HEK293 (cell line): Measurements from ENCODE around the gene USP6NL.

Experiments
- BCL11A ChIP-seq: fragments of 450-650 bp; formaldehyde crosslinking; IDR thresholded peaks from 2 replicates; pipeline ENCODE4 v1.5.1; 2016; ENCODE audit warnings: low read depth, missing biosample characterization, missing genetic modification characterization
- IKZF3 ChIP-seq: fragments of 450-650 bp; IDR thresholded peaks from 2 replicates; pipeline ENCODE4 v1.5.0; 2018; ENCODE audit warnings: missing biosample characterization, mild to moderate bottlenecking, missing genetic modification characterization, moderate library complexity
- RBAK ChIP-seq: fragments of 450-650 bp; formaldehyde crosslinking; IDR thresholded peaks from 2 replicates; pipeline ENCODE4 v1.5.1; 2016; ENCODE audit warnings: missing biosample characterization, missing genetic modification characterization
- SALL2 ChIP-seq: fragments of 450-650 bp; formaldehyde crosslinking; IDR thresholded peaks from 2 replicates; pipeline ENCODE4 v1.5.0; 2017; ENCODE audit warnings: missing biosample characterization, mild to moderate bottlenecking, missing genetic modification characterization, borderline replicate concordance
- SCRT2 ChIP-seq: fragments of 450-650 bp; formaldehyde crosslinking; IDR thresholded peaks from 2 replicates; pipeline ENCODE4 v1.5.1; 2016; ENCODE audit warnings: missing biosample characterization, missing genetic modification characterization
- SP3 ChIP-seq: fragments of 450-650 bp; formaldehyde crosslinking; IDR thresholded peaks from 2 replicates; pipeline ENCODE4 v1.5.1; 2016; ENCODE audit warnings: missing biosample characterization, missing genetic modification characterization
- YY1 ChIP-seq: fragments of 450-650 bp; formaldehyde crosslinking; IDR thresholded peaks from 2 replicates; pipeline ENCODE4 v1.5.1; 2018; ENCODE audit warnings: missing biosample characterization, missing genetic modification characterization
- ZFP3 ChIP-seq: fragments of 450-650 bp; formaldehyde crosslinking; IDR thresholded peaks from 2 replicates; pipeline ENCODE4 v1.5.1; 2016; ENCODE audit warnings: low read depth, missing biosample characterization, missing genetic modification characterization
- ZNF214 ChIP-seq: fragments of 450-650 bp; formaldehyde crosslinking; IDR thresholded peaks from 2 replicates; pipeline ENCODE4 v1.5.1; 2017; ENCODE audit warnings: missing biosample characterization, mild to moderate bottlenecking, missing genetic modification characterization, borderline replicate concordance
- ZNF391 ChIP-seq: fragments of 450-650 bp; formaldehyde crosslinking; IDR thresholded peaks from 2 replicates; pipeline ENCODE4 v1.5.1; 2016; ENCODE audit warnings: low read depth, missing biosample characterization, missing genetic modification characterization, borderline replicate concordance
- ZNF416 ChIP-seq: fragments of 450-650 bp; formaldehyde crosslinking; IDR thresholded peaks from 2 replicates; pipeline ENCODE4 v1.5.1; 2016; ENCODE audit warnings: missing biosample characterization, missing genetic modification characterization
- ZNF48 ChIP-seq: fragments of 450-650 bp; formaldehyde crosslinking; IDR thresholded peaks from 2 replicates; pipeline ENCODE4 v1.5.1; 2016; ENCODE audit warnings: missing biosample characterization, missing genetic modification characterization
- ZNF561 ChIP-seq: fragments of 450-650 bp; IDR thresholded peaks from 2 replicates; pipeline ENCODE4 v1.5.1; 2018; ENCODE audit warnings: missing biosample characterization, missing genetic modification characterization, borderline replicate concordance
- ZNF596 ChIP-seq: fragments of 450-650 bp; IDR thresholded peaks from 2 replicates; pipeline ENCODE4 v1.5.0; 2018; ENCODE audit warnings: missing biosample characterization, mild to moderate bottlenecking, missing genetic modification characterization, moderate library complexity
- ZNF701 ChIP-seq: fragments of 450-650 bp; formaldehyde crosslinking; IDR thresholded peaks from 2 replicates; pipeline ENCODE4 v1.5.1; 2016; ENCODE audit warnings: missing biosample characterization, missing genetic modification characterization
- ZNF791 ChIP-seq: fragments of 450-650 bp; formaldehyde crosslinking; IDR thresholded peaks from 2 replicates; pipeline ENCODE4 v1.5.1; 2016; ENCODE audit warnings: missing biosample characterization, missing genetic modification characterization
- ZSCAN23 ChIP-seq: fragments of 450-650 bp; formaldehyde crosslinking; IDR thresholded peaks from 2 replicates; pipeline ENCODE4 v1.5.1; 2016; ENCODE audit warnings: missing biosample characterization, missing genetic modification characterization
- TF ChIP-seq, protein P1 (sequence below): fragments of 450-650 bp; formaldehyde crosslinking; IDR thresholded peaks from 2 replicates; pipeline ENCODE4 v1.5.1; 2016; ENCODE audit warnings: missing biosample characterization, missing genetic modification characterization
- TF ChIP-seq, protein P2 (sequence below): fragments of 450-650 bp; formaldehyde crosslinking; IDR thresholded peaks from 2 replicates; pipeline ENCODE4 v1.5.1; 2016; ENCODE audit warnings: missing biosample characterization, missing genetic modification characterization, low read depth
- TF ChIP-seq, protein P3 (sequence below): fragments of 450-650 bp; formaldehyde crosslinking; IDR thresholded peaks from 2 replicates; pipeline ENCODE4 v1.5.1; 2016; ENCODE audit warnings: missing biosample characterization, missing genetic modification characterization, borderline replicate concordance
- TF ChIP-seq, protein P4 (sequence below): IDR thresholded peaks from 2 replicates; pipeline ENCODE4 v1.6.1; 2011; ENCODE audit warnings: mild to moderate bottlenecking, low read depth, low read length, borderline replicate concordance
- TF ChIP-seq, protein P5 (sequence below): fragments of 450-650 bp; formaldehyde crosslinking; IDR thresholded peaks from 2 replicates; pipeline ENCODE4 v1.5.1; 2016; ENCODE audit warnings: missing biosample characterization, missing genetic modification characterization
- TF ChIP-seq, protein P6 (sequence below): fragments of 450-650 bp; formaldehyde crosslinking; IDR thresholded peaks from 2 replicates; pipeline ENCODE4 v1.5.1; 2017; ENCODE audit warnings: missing biosample characterization, missing genetic modification characterization
- TF ChIP-seq, protein P7 (sequence below): fragments of 450-650 bp; formaldehyde crosslinking; IDR thresholded peaks from 2 replicates; pipeline ENCODE4 v1.5.1; 2017; ENCODE audit warnings: missing biosample characterization, missing genetic modification characterization

Gene USP6NL

DNA sequence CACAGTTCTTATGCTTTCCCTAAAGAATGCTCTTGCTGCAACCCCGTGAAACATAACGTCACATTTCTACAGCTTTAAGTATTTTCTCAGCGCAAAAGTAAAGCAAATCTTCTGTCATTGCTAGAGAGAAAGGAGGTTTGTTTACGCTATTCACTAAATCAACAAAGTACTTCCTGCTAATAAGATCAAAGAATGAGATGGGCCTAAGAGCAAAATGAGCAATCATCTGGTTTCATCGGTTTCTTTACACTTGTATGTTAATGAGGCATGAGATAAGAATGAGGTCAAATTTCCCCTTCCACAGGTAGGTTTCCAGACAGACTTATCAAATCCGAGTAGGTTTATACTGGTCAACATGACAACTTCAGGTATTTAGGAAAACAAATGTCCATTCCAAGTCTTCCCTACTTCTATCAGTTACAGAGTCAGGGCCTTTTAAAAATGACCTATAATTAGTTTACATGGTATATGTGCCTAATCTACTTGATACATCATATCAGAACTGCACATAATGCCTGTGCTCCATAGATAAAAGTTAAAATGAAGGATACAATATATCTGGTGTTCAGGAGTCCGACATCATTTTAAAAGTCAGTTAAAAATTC is 8.4 kb downstream of the USP6NL start (continued):
- TF ChIP-seq, protein P1, sequence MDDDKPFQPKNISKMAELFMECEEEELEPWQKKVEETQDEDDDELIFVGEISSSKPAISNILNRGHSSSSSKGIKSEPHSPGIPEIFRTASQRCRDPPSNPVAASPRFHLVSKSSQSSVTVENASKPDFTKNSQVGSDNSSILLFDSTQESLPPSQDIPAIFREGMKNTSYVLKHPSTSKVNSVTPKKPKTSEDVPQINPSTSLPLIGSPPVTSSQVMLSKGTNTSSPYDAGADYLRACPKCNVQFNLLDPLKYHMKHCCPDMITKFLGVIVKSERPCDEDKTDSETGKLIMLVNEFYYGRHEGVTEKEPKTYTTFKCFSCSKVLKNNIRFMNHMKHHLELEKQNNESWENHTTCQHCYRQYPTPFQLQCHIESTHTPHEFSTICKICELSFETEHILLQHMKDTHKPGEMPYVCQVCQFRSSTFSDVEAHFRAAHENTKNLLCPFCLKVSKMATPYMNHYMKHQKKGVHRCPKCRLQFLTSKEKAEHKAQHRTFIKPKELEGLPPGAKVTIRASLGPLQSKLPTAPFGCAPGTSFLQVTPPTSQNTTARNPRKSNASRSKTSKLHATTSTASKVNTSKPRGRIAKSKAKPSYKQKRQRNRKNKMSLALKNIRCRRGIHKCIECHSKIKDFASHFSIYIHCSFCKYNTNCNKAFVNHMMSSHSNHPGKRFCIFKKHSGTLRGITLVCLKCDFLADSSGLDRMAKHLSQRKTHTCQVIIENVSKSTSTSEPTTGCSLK, result no peak
- peak; percentile 86; the same call in 1 of the 2 replicates for TF ChIP-seq BCL11A (tag by site-specific recombination)
- TF ChIP-seq, protein P2, sequence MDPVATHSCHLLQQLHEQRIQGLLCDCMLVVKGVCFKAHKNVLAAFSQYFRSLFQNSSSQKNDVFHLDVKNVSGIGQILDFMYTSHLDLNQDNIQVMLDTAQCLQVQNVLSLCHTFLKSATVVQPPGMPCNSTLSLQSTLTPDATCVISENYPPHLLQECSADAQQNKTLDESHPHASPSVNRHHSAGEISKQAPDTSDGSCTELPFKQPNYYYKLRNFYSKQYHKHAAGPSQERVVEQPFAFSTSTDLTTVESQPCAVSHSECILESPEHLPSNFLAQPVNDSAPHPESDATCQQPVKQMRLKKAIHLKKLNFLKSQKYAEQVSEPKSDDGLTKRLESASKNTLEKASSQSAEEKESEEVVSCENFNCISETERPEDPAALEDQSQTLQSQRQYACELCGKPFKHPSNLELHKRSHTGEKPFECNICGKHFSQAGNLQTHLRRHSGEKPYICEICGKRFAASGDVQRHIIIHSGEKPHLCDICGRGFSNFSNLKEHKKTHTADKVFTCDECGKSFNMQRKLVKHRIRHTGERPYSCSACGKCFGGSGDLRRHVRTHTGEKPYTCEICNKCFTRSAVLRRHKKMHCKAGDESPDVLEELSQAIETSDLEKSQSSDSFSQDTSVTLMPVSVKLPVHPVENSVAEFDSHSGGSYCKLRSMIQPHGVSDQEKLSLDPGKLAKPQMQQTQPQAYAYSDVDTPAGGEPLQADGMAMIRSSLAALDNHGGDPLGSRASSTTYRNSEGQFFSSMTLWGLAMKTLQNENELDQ (tag by site-specific recombination), result no peak
- TF ChIP-seq SP3, result peak; percentile 60
- TF ChIP-seq, protein P3, sequence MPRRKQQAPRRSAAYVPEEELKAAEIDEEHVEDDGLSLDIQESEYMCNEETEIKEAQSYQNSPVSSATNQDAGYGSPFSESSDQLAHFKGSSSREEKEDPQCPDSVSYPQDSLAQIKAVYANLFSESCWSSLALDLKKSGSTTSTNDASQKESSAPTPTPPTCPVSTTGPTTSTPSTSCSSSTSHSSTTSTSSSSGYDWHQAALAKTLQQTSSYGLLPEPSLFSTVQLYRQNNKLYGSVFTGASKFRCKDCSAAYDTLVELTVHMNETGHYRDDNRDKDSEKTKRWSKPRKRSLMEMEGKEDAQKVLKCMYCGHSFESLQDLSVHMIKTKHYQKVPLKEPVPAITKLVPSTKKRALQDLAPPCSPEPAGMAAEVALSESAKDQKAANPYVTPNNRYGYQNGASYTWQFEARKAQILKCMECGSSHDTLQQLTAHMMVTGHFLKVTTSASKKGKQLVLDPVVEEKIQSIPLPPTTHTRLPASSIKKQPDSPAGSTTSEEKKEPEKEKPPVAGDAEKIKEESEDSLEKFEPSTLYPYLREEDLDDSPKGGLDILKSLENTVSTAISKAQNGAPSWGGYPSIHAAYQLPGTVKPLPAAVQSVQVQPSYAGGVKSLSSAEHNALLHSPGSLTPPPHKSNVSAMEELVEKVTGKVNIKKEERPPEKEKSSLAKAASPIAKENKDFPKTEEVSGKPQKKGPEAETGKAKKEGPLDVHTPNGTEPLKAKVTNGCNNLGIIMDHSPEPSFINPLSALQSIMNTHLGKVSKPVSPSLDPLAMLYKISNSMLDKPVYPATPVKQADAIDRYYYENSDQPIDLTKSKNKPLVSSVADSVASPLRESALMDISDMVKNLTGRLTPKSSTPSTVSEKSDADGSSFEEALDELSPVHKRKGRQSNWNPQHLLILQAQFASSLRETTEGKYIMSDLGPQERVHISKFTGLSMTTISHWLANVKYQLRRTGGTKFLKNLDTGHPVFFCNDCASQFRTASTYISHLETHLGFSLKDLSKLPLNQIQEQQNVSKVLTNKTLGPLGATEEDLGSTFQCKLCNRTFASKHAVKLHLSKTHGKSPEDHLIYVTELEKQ (tag by site-specific recombination), result peak; percentile 77; the same call in 1 of the 2 replicates
- no peak for TF ChIP-seq RBAK (tag by site-specific recombination)
- no peak for TF ChIP-seq ZNF48
- TF ChIP-seq, protein P4, sequence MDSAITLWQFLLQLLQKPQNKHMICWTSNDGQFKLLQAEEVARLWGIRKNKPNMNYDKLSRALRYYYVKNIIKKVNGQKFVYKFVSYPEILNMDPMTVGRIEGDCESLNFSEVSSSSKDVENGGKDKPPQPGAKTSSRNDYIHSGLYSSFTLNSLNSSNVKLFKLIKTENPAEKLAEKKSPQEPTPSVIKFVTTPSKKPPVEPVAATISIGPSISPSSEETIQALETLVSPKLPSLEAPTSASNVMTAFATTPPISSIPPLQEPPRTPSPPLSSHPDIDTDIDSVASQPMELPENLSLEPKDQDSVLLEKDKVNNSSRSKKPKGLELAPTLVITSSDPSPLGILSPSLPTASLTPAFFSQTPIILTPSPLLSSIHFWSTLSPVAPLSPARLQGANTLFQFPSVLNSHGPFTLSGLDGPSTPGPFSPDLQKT, result no peak
- TF ChIP-seq ZNF391 (tag by site-specific recombination), result no peak
- TF ChIP-seq, protein P5, sequence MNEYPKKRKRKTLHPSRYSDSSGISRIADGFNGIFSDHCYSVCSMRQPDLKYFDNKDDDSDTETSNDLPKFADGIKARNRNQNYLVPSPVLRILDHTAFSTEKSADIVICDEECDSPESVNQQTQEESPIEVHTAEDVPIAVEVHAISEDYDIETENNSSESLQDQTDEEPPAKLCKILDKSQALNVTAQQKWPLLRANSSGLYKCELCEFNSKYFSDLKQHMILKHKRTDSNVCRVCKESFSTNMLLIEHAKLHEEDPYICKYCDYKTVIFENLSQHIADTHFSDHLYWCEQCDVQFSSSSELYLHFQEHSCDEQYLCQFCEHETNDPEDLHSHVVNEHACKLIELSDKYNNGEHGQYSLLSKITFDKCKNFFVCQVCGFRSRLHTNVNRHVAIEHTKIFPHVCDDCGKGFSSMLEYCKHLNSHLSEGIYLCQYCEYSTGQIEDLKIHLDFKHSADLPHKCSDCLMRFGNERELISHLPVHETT (tag by site-specific recombination), result peak; percentile 90
- TF ChIP-seq, protein P6, sequence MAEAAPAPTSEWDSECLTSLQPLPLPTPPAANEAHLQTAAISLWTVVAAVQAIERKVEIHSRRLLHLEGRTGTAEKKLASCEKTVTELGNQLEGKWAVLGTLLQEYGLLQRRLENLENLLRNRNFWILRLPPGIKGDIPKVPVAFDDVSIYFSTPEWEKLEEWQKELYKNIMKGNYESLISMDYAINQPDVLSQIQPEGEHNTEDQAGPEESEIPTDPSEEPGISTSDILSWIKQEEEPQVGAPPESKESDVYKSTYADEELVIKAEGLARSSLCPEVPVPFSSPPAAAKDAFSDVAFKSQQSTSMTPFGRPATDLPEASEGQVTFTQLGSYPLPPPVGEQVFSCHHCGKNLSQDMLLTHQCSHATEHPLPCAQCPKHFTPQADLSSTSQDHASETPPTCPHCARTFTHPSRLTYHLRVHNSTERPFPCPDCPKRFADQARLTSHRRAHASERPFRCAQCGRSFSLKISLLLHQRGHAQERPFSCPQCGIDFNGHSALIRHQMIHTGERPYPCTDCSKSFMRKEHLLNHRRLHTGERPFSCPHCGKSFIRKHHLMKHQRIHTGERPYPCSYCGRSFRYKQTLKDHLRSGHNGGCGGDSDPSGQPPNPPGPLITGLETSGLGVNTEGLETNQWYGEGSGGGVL (tag by site-specific recombination), result peak; percentile 51
- TF ChIP-seq ZNF561 (tag by site-specific recombination), result no peak
- TF ChIP-seq, protein P7, sequence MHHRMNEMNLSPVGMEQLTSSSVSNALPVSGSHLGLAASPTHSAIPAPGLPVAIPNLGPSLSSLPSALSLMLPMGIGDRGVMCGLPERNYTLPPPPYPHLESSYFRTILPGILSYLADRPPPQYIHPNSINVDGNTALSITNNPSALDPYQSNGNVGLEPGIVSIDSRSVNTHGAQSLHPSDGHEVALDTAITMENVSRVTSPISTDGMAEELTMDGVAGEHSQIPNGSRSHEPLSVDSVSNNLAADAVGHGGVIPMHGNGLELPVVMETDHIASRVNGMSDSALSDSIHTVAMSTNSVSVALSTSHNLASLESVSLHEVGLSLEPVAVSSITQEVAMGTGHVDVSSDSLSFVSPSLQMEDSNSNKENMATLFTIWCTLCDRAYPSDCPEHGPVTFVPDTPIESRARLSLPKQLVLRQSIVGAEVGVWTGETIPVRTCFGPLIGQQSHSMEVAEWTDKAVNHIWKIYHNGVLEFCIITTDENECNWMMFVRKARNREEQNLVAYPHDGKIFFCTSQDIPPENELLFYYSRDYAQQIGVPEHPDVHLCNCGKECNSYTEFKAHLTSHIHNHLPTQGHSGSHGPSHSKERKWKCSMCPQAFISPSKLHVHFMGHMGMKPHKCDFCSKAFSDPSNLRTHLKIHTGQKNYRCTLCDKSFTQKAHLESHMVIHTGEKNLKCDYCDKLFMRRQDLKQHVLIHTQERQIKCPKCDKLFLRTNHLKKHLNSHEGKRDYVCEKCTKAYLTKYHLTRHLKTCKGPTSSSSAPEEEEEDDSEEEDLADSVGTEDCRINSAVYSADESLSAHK, result peak; percentile 81
- no peak for TF ChIP-seq ZNF214
- TF ChIP-seq ZNF701, result no peak
- no peak for TF ChIP-seq ZFP3 (tag by site-specific recombination)
- TF ChIP-seq ZNF791 (tag by site-specific recombination), result no peak
- no peak for TF ChIP-seq ZNF596 (tag by site-specific recombination)
- TF ChIP-seq SALL2, result no peak
- TF ChIP-seq ZNF416 (tag by site-specific recombination), result no peak
- TF ChIP-seq ZSCAN23 (tag by site-specific recombination), result peak; percentile 90
- peak; percentile 98 for TF ChIP-seq SCRT2
- peak; percentile 52 for TF ChIP-seq IKZF3
- no peak for TF ChIP-seq YY1 (tag by site-specific recombination)
